Caco-2 (cell line): Measurements from ENCODE around the gene RAB11FIP5. TPM values are rescaled to one million over a fixed set of nuclear protein-coding genes. Genes with fewer than 3 reads are reported as not detected.

ENCODE experiments used
- BruUV-seq: library from RNA; stranded (reverse); fragments of 400-500 nt; replicated peaks from 2 replicates; lab custom pipeline; 2021; lab: Mats Ljungman, UMichigan
- CTCF ChIA-PET: fragments of 300-600 bp; sonication (Branson Sonifier 250); formaldehyde crosslinking; loops from one replicate; lab custom pipeline; 2022; ENCODE audit warnings: antibody characterized with exemption; lab: Charles Lee
- POLR2A ChIA-PET: fragments of 300-600 bp; sonication (Branson Sonifier 250); formaldehyde crosslinking; loops from one replicate; lab custom pipeline; 2022; ENCODE audit warnings: antibody characterized with exemption; lab: Charles Lee
- DNase-seq, 2 experiments: peaks; one replicate each; pipeline versions ENCODE4 v3.0.0 to v3.0.0-alpha.2; 2020 to 2022
- H3K27me3 ChIP-seq: replicated peaks from 2 replicates; pipeline ENCODE4 v1.6.0; 2011; ENCODE audit warnings: low read length; ENCODE audit not compliant: control insufficient read depth, insufficient read depth
- H3K36me3 ChIP-seq: 2 replicates; pipeline ENCODE4 v1.5.1; 2011; ENCODE audit warnings: low read length; ENCODE audit not compliant: control insufficient read depth, insufficient read depth
- H3K4me1 ChIP-seq: fragments of 250-450 bp; sonication (Bioruptor Pico); 2 replicates; pipeline ENCODE4 v1.5.1; 2020; ENCODE audit warnings: mild to moderate bottlenecking
- H3K4me3 ChIP-seq: 2 replicates; pipeline ENCODE4 v1.5.1; 2011; ENCODE audit warnings: low read depth, mild to moderate bottlenecking, control low read depth, low read length
- H3K9me3 ChIP-seq: fragments of 250-450 bp; sonication (Bioruptor Pico); 2 replicates; pipeline ENCODE4 v1.5.1; 2020; ENCODE audit warnings: mild to moderate bottlenecking, moderate library complexity
- H3K27ac Mint-ChIP-seq: one replicate; pipeline ENCODE4 v1.8.0; 2022; ENCODE audit warnings: mixed read lengths; ENCODE audit not compliant: unreplicated experiment
- H3K27me3 Mint-ChIP-seq: one replicate; pipeline ENCODE4 v1.8.0; 2022; ENCODE audit warnings: mixed read lengths; ENCODE audit not compliant: insufficient read depth, unreplicated experiment
- H3K36me3 Mint-ChIP-seq: one replicate; pipeline ENCODE4 v1.8.0; 2022; ENCODE audit warnings: mild to moderate bottlenecking, mixed read lengths; ENCODE audit not compliant: insufficient read depth, unreplicated experiment
- H3K4me1 Mint-ChIP-seq: one replicate; pipeline ENCODE4 v1.8.0; 2022; ENCODE audit warnings: low read depth, mixed read lengths; ENCODE audit not compliant: unreplicated experiment
- H3K4me3 Mint-ChIP-seq: one replicate; pipeline ENCODE4 v1.8.0; 2022; ENCODE audit warnings: mild to moderate bottlenecking, moderate library complexity, mixed read lengths; ENCODE audit not compliant: unreplicated experiment
- H3K9me3 Mint-ChIP-seq: one replicate; pipeline ENCODE4 v1.8.0; 2022; ENCODE audit warnings: mixed read lengths; ENCODE audit not compliant: unreplicated experiment
- CTCF ChIP-seq, 2 experiments: fragments of 200-600 bp in 1 of 2; IDR thresholded peaks; 1 replicate in 1 of 2; 2 replicates in 1 of 2; pipeline versions ENCODE4 v1.5.1 to v1.8.0; 2011 to 2022; ENCODE audit warnings: antibody characterized with exemption in 1 of 2, control low read depth in 1 of 2, inconsistent platforms in 1 of 2, low read depth in 1 of 2, low read length in 1 of 2, mild to moderate bottlenecking in 1 of 2, moderate library complexity in 1 of 2; ENCODE audit not compliant: insufficient read depth in 1 of 2, severe bottlenecking in 1 of 2, unreplicated experiment in 1 of 2
- intact Hi-C: fragments of 100-400 bp; cut with micrococcal nuclease; formaldehyde crosslinking; loops from one replicate; pipeline ENCODE4 v1.10.0; 2022; ENCODE audit not compliant: unreplicated experiment
- total RNA-seq: library from RNA; stranded (reverse); gene quantifications from 2 replicates; pipeline ENCODE4 v1.2.3, GENCODE V29; 2022

The RAB11FIP5 gene
- total RNA-seq, 1 experiment from 2014 or later = 17.3 TPM

- Mint-ChIP-seq H3K4me3 (no peak overlapping the region), H3K4me1 (peaks cover 1% of the 10 kb centered on the region), H3K9me3 (no peaks in the 10 kb centered on the region), H3K36me3 (no peaks in the 10 kb centered on the region), H3K27me3 (no peaks in the 10 kb centered on the region), H3K27ac (peak overlapping the region; percentile 21)
- no peak overlapping the region for H3K4me3 ChIP-seq
- BruUV-seq = no TSS peak
- H3K27me3 ChIP-seq = no peaks in the 10 kb centered on the region
- no peak for DNase-seq
- POLR2A ChIA-PET = no interaction called here
- H3K9me3 ChIP-seq = no peaks in the 10 kb centered on the region
- H3K36me3 ChIP-seq = no peaks in the 10 kb centered on the region
- no peaks in the 10 kb centered on the region for H3K4me1 ChIP-seq
- no peak for TF ChIP-seq CTCF (IDR thresholded peaks at IDR 0.05; ENCODE audit: insufficient read depth in 1 of 2, low read depth in 1 of 2, low read length in 1 of 2, severe bottlenecking in 1 of 2, unreplicated experiment in 1 of 2)
- CTCF ChIA-PET = no interaction called here
- intact Hi-C loops = no loop called here
Observed at GRCh38 chr2:73063472-73063871, 49.3 kb downstream of the RAB11FIP5 start.

GRCh38 chr2:73059106-73059505 lies 53.6 kb downstream of the RAB11FIP5 start:
- Histone ChIP-seq H3K36me3 (no peaks in the 10 kb centered on the region; the same call in 1 of the 2 replicates), H3K4me3 (no peak overlapping the region), H3K27me3 (no peaks in the 10 kb centered on the region), H3K9me3 (no peaks in the 10 kb centered on the region), H3K4me1 (no peaks in the 10 kb centered on the region)
- intact Hi-C loops = no loop called here
- DNase-seq = no peak
- no TSS peak for BruUV-seq
- CTCF ChIA-PET = interaction anchor here (0.6 kb wide), 1 partner anchor 210 kb away, joined by 3 read pairs; no protein-coding TSS in a partner anchor
- H3K36me3 Mint-ChIP-seq = peaks cover 6% of the 10 kb centered on the region
- no peaks in the 10 kb centered on the region for H3K9me3 Mint-ChIP-seq
- H3K27me3 Mint-ChIP-seq = no peaks in the 10 kb centered on the region
- TF ChIP-seq CTCF (IDR thresholded peaks at IDR 0.05; ENCODE audit: insufficient read depth in 1 of 2, low read depth in 1 of 2, low read length in 1 of 2, severe bottlenecking in 1 of 2, unreplicated experiment in 1 of 2) = no peak
- no peak overlapping the region for H3K4me3 Mint-ChIP-seq
- H3K4me1 Mint-ChIP-seq = no peaks in the 10 kb centered on the region
- H3K27ac Mint-ChIP-seq = no peak overlapping the region
- POLR2A ChIA-PET = no interaction called here

- Histone ChIP-seq H3K27me3 (no peaks in the 10 kb centered on the region), H3K4me3 (no peak overlapping the region), H3K36me3 (no peaks in the 10 kb centered on the region; the same call in 1 of the 2 replicates), H3K9me3 (no peaks in the 10 kb centered on the region), H3K4me1 (no peaks in the 10 kb centered on the region)
- Mint-ChIP-seq H3K9me3 (no peaks in the 10 kb centered on the region), H3K27ac (no peak overlapping the region), H3K27me3 (no peaks in the 10 kb centered on the region), H3K4me3 (no peak overlapping the region), H3K36me3 (peaks cover 6% of the 10 kb centered on the region), H3K4me1 (peaks cover 7% of the 10 kb centered on the region)
- no peak for DNase-seq
- no peak for TF ChIP-seq CTCF (IDR thresholded peaks at IDR 0.05; ENCODE audit: insufficient read depth in 1 of 2, low read depth in 1 of 2, low read length in 1 of 2, severe bottlenecking in 1 of 2, unreplicated experiment in 1 of 2)
- ChIA-PET POLR2A (no interaction called here), CTCF (no interaction called here)
- no TSS peak for BruUV-seq
- intact Hi-C loops = no loop called here
Observed at GRCh38 chr2:73054980-73055379, 57.8 kb downstream of the RAB11FIP5 start.
